ENCODE data around the gene CLEC14A.

The CLEC14A gene

GRCh38 chr14:38255673-38256532, at the start of gene CLEC14A:
CLEC14A (minus strand) TSS chr14:38256093; CDS start chr14:38256022, 71 bp downstream.
- no peak for DNase-seq

GRCh38 chr14:38302966-38303365, 47.1 kb upstream of the CLEC14A start:
- DNase-seq = no peak

- DNase-seq = no peak
Measured at GRCh38 chr14:38302034-38302433, 46.1 kb upstream of the CLEC14A start.

- no peak for DNase-seq
Measured at GRCh38 chr14:38297681-38298080, 41.8 kb upstream of the CLEC14A start.

GRCh38 chr14:38291681-38292467, 36.0 kb upstream of the CLEC14A start:
- no peak for DNase-seq

GRCh38 chr14:38290601-38291188, 34.8 kb upstream of the CLEC14A start:
- DNase-seq = no peak

- DNase-seq = no peak
Measured at GRCh38 chr14:38286452-38286851, 30.6 kb upstream of the CLEC14A start.

- no peak for DNase-seq
Measured at GRCh38 chr14:38285962-38286361, 30.1 kb upstream of the CLEC14A start.

- no peak for DNase-seq
Measured at GRCh38 chr14:38282936-38283335, 27.0 kb upstream of the CLEC14A start.

- no peak for DNase-seq
Measured at GRCh38 chr14:38280081-38280480, 24.2 kb upstream of the CLEC14A start.

GRCh38 chr14:38279572-38279971, 23.7 kb upstream of the CLEC14A start:
- no peak for DNase-seq

- DNase-seq = no peak
Measured at GRCh38 chr14:38278035-38278434, 22.1 kb upstream of the CLEC14A start.

- no peak for DNase-seq
Measured at GRCh38 chr14:38262844-38263243, 7.0 kb upstream of the CLEC14A start.

- no peak for DNase-seq
Measured at GRCh38 chr14:38261620-38262019, 5.7 kb upstream of the CLEC14A start.

- no peak for DNase-seq
Measured at GRCh38 chr14:38257507-38257906, 1.6 kb upstream of the CLEC14A start.

GRCh38 chr14:38256533-38256840, 594 bp upstream of the CLEC14A start:
- no peak for DNase-seq

GRCh38 chr14:38255408-38255672, 553 bp downstream of the CLEC14A start:
- no peak for DNase-seq

- DNase-seq = no peak
Measured at GRCh38 chr14:38254571-38255407, 1.1 kb downstream of the CLEC14A start.

GRCh38 chr14:38253676-38254075, 2.2 kb downstream of the CLEC14A start:
- DNase-seq = no peak

GRCh38 chr14:38252066-38252710, 3.7 kb downstream of the CLEC14A start:
- DNase-seq = no peak

- DNase-seq = no peak
Measured at GRCh38 chr14:38250331-38250730, 5.6 kb downstream of the CLEC14A start.

GRCh38 chr14:38248321-38249028, 7.4 kb downstream of the CLEC14A start:
- DNase-seq = no peak
